Fibroblast of skin of right biceps (primary cell): ENCODE data around the gene EPB41L4B.
A peak's percentile ranks its signal among the peaks of the same experiment; 100 is the strongest.
"Not testable (repeated sequence)": the region's sequence is repeated elsewhere in the genome, so short reads cannot be mapped to it uniquely, and the experiment has no call there.

Experiments used
- DNase-seq: peaks from one replicate; pipeline ENCODE4 v3.0.0-alpha.2; 2013

The EPB41L4B gene

GRCh38 chr9:109295221-109296130 is 25.4 kb downstream of the EPB41L4B start:
- no peak for DNase-seq

DNA sequence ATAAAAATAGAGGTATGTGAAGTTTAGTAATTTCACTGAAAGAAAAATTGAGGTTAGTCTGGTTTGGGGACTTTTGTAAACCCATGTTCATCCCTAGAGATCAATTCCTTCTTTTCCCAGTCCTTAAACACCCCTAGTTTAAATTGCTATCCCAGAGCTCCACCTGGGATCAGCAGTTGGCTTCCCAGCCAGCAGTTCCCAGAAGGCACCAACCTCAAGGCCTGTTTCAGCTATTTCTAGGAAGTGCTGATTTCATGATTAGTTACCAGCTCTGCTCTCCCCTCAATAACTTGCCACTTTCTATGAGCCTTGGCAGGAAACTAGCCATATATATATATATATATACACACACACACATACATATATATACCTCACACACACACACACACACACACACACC is 30.5 kb downstream of the EPB41L4B start:
- DNase-seq = no peak

DNA sequence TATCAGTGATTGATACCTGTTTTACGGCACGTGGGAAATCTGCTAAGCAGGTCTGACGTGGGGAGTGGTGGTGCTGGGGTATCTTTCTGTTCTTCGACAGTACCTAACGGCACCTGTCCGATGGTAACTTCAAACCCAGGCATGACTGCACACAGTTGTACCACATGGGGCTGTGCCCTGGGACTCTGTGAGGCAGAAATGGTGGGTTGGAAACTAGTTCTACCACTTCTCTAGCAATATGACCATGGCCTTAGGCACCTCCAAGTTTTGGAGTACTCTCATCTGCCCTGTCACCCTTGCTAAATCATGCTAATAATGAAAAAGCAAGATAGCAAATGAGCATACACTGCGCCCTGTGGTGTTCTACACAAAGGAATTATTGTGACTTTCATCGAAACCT is 30.9 kb downstream of the EPB41L4B start:
- DNase-seq = no peak

DNA sequence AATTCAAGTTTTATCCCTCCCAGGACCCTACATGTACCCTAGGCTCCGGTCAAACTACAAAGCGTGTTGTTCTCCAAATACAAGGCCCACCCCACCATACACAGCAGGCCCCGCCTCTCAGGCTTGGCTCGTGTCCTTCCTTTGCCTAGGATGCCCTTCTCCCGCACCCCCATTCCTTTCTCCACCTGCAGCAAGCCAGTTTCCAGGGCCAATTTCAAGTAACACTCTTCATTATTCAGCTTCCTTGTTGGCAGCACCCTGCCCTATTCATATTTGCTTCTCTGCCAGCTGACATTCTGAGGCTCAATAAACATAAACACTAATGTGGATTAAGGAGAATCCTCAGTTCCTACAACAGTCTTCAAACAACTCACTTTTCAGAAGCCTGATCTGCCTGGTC is 31.7 kb downstream of the EPB41L4B start:
- no peak for DNase-seq

- DNase-seq = peak; percentile 45
Measured at GRCh38 chr9:109286981-109287380, 33.9 kb downstream of the EPB41L4B start.

DNA sequence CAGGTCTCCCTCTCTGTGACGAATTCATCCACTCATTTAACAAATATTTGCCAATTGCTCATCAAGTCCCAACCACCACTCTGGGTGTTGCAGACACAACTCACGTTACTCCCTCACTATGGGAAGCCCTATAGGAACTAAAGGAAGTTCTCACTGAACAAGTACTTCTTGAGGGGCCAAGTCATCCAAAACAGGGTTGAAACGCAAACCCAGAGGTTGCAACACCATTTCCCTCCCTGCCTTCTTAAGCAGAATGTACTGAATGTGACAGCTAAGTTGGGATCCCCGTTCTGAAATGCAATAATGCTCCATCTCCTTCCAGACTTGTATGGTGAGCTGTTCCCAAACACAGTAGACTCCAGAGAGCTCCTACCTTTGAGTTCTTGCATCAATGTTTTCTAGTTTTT is 34.3 kb downstream of the EPB41L4B start:
- peak; percentile 86 for DNase-seq

GRCh38 chr9:109283672-109284071 is 37.2 kb downstream of the EPB41L4B start:
- not testable (repeated sequence) for DNase-seq

DNA sequence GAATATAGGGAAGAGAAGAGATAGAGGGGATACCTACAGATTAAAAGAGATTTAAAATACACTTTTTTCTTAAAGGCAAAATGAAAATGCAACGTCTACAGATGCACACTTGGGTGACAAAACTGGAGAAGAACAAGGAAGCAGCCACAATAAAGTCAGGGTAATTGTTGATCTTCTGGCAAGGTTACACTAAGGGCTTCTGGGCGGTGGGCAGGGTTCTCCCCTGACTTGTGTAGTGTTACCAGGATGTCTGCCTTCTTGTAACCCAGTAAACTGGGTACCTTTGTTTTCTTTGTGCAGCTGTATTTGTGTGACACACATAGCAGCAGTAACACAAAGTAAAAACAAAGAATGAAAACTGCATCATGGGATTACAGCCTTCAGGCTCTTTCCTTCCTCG is 37.8 kb downstream of the EPB41L4B start:
- DNase-seq = no peak

- no peak for DNase-seq
Measured at GRCh38 chr9:109282302-109282701, 38.6 kb downstream of the EPB41L4B start.

DNA sequence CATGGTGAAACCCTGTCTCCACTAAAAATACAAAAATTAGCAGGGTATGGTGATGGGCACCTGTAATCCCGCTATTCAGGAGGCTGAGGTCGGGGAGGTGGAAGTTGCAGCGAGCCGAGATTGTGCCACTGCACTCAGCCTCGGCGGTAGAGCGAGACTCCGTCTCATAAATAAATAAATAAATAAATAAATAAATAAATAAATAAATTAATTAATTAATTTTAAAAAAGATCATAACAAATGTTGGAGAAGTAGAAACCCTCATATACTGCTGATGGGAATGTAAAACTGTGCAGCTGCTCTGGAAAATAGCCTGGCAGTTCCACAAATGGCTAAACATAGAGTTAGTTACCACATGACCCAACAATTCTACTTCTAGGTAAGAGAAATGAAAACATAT is 39.3 kb downstream of the EPB41L4B start:
- DNase-seq = no peak

DNA sequence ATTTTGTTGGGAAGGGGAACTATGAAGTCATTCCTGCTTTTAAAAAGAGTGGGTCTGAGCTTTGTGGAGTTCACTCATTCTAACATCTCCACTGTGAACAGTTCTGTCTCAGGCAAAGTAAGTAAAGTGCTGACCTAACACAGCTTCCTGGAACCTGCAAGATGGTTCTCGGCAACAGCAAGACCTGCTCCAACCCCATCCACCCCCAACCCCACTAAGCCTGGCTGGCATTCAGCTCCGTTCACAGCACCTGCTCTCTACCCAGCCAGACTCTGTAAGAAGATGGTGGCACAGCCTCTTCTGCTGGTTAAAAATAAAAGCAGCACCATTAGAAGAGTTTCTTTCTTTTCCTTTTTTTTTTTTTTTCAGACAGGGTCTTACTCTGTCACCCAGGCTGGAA is 42.0 kb downstream of the EPB41L4B start:
- DNase-seq = no peak

DNA sequence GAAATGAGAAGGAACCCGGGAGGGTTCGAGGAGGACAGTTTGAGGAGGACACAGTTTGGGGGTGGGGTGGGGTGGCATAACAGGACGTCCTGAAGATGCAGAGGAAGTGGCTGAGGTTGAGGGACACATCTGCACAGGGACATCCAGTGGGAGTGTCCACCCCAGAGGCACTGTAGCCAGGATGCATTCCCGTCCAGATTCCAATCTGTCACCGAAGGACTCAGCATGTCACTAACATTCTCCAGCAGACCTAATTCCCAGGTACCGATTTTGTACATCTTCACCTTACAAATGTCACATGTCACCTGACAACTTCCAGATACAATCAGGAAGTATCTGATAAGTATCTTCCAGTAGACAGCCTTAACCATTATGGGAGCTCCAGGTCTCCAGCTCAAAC is 42.6 kb downstream of the EPB41L4B start:
- DNase-seq = no peak

GRCh38 chr9:109277451-109277850 is 43.4 kb downstream of the EPB41L4B start:
- no peak for DNase-seq

DNA sequence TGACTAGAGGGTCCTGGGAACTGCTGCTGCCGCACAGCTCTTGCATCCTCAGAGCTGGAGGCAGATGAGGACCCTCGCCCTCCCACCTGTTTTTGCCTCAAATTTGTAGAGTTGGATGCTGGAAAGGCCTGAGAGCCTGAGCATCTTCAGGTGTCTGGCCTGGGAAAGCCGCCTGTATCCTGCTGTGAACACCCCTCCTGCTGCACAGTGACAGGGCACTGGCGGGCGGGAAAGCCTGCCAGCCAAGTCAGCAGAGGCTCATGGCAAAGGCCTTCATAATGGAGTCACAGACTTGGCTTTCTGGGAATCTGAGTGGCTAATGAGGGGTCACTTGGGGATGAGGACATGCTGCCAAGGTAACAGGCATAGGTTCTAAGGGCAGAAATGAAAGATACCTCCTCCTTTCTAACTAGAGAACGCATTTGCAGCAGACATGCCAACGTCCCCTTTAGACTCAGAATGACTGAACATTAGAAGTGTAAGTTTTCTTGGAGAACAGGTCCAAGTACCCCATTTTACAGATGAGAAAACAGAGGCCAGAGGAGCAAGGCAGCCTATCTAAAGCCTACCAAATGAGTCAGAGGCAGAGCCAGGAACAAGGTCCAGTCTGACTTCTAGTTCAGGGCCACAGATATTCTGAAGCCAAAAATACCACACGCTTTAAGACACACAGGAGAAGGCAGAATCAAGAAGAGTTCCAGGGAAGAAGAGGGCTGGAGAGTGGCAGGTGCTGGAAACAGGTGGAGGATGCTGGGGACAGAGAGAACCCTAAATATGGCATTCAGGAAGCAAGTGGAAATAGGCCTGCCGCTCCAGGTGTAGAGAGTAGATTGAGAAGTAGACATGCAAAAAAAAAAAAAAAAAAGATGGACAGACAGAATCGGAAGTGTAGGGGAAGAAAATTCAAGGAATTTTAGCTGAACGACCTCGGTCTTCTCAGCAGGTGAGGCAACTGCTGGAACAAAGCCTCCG is 44.1 kb downstream of the EPB41L4B start:
- DNase-seq = no peak

DNA sequence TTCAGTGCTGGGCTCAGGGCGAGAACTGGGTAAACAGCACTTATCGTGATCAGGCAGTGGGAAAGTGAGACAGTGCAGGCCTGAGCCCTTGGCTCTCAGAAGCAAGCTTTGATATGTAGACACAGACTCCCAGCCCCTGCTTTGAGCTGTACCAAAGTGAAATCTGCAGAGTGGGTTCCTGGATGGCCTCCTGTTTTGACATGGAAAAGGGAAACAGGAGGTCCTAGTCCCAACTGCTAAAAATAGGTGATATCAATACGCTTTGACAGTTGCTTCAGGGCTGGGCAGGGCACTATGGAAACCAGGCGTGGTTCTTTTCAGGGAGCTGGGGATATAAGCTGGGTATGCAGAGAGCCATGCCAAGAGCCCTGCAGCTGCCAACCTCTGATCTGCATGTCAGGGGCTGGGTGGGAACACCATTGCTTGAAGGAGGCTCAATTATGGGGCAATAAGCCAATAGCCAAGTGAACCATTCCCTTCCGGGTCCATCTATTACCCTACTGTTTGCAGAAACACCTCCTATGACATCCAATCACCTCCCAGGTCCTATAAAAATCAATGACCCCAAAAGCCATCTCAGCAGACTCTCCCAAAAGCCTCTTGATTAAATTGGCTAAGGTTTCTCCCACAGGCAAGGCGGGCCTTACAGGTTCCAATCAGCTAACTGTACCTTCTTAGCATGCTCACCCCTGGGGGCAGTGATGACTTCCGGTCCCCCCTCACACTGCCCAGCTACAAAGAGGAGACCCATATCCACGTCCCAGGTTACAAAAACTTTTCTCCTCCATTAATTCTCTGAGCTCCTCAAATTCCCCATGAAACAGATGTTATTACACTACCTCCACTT is 45.8 kb downstream of the EPB41L4B start:
- DNase-seq = no peak

DNA sequence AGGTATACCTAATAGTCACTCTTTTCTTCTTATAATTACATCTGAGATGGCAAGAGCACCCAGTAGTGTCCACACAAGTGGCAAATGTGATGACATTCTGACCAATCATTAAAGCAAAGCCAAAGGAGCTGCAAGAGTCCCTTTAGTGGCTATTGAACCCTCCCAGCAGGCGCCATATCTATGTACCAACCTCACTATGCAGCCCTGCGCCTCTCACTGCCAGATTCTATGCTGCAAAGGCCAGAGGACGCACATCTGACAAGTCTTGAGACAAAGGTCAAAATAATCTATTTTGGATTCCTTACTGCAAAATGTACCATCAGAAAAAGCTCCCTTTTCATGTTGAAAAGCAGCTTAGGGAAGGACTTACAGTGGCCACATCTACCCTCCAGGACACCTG is 47.0 kb downstream of the EPB41L4B start:
- DNase-seq = no peak

- DNase-seq = no peak
Measured at GRCh38 chr9:109272745-109273144, 48.1 kb downstream of the EPB41L4B start.

- DNase-seq = no peak
Measured at GRCh38 chr9:109272045-109272444, 48.8 kb downstream of the EPB41L4B start.

- no peak for DNase-seq
Measured at GRCh38 chr9:109270971-109271925, 49.6 kb downstream of the EPB41L4B start.

- no peak for DNase-seq
Measured at GRCh38 chr9:109270441-109270840, 50.4 kb downstream of the EPB41L4B start.

GRCh38 chr9:109269839-109270238 is 51.0 kb downstream of the EPB41L4B start:
- no peak for DNase-seq

- no peak for DNase-seq
Measured at GRCh38 chr9:109269081-109269480, 51.8 kb downstream of the EPB41L4B start.
